Hair follicle dermal papilla cell (primary cell): ENCODE results near the gene SCARF1. TPM values are rescaled to one million over a fixed set of nuclear protein-coding genes. Genes with fewer than 3 reads are reported as not detected.

ENCODE experiments used
- small RNA-seq: library from RNA; depleted of rRNA; stranded (forward); fragments of <200 nt; gene quantifications from one replicate; pipeline ENCODE3, GENCODE V24; 2012
- total RNA-seq: library from RNA; depleted of rRNA; stranded (reverse); fragments of >200 nt; gene quantifications from 2 replicates; pipeline ENCODE4 v1.2.3, GENCODE V29; 2012

The SCARF1 gene, protein sequence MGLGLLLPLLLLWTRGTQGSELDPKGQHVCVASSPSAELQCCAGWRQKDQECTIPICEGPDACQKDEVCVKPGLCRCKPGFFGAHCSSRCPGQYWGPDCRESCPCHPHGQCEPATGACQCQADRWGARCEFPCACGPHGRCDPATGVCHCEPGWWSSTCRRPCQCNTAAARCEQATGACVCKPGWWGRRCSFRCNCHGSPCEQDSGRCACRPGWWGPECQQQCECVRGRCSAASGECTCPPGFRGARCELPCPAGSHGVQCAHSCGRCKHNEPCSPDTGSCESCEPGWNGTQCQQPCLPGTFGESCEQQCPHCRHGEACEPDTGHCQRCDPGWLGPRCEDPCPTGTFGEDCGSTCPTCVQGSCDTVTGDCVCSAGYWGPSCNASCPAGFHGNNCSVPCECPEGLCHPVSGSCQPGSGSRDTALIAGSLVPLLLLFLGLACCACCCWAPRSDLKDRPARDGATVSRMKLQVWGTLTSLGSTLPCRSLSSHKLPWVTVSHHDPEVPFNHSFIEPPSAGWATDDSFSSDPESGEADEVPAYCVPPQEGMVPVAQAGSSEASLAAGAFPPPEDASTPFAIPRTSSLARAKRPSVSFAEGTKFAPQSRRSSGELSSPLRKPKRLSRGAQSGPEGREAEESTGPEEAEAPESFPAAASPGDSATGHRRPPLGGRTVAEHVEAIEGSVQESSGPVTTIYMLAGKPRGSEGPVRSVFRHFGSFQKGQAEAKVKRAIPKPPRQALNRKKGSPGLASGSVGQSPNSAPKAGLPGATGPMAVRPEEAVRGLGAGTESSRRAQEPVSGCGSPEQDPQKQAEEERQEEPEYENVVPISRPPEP
- total RNA-seq, result 0.49 and 0.61 TPM in 2 replicates

DNA sequence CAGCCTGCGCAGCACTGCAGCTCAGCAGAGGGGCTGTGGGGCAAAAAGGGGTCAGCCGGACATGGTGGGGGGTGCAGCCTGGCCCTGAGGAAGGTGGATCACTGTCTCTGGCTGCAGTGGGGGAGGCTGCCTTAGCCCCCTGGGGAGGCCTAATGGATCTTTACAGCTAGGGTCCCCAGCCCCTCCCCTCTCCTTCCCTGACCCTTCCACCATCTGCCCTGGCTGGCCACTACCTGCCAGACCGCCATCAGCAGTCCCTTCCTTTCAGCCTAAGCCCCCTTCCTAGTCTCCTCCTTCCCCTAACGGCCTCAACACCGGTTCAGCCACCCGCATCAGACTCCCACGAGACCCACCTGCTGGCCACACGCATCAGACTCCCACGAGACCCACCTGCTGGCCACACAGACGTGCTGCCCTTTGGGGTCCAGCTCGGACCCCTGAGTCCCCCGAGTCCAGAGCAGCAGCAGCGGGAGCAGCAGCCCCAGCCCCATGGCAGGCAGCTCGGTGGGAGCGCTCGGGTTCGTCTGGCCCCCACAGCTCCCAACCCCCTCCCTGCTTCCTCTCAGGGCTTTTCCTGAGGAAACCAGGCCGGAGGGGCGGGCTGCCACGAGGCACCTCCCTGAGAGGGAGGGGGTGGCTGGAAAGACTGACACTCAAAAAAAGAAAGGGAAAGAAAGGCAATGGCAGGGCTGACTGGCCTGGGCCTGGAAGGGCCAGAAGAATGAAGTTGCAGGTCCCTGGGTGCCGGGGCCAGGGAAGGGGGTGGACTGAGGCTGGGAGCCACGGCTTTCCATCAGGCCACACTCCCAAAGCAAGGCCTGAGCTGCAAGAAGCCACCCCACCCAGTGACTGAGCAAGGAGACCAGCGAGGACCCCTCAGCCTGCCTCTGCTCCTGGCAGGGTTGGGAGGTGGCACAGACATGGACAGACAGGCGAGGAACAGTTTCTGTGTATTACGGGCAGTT lies at the start of gene SCARF1:
Gene SCARF1 (minus strand): TSS at position 526 of the 965 bp plus-strand sequence. CDS start 35 bp downstream, at position 491.

GRCh38 chr17:1684378-1685189 lies 39.1 kb upstream of the SCARF1 start, which contains the start of gene PRPF8:
TSS of gene PRPF8 (minus strand) at chr17:1684867. CDS start at chr17:1684571, 296 bp downstream.

GRCh38 chr17:1649844-1650501 lies 4.4 kb upstream of the SCARF1 start, which contains the start of gene RILP:
TSS of gene RILP (minus strand) at chr17:1649866. CDS start at chr17:1649804, 62 bp downstream.

GRCh38 chr17:1627982-1628855 lies 17.3 kb downstream of the SCARF1 start, which contains the start of gene SLC43A2:
TSS of gene SLC43A2 (minus strand) at chr17:1628834. CDS start at chr17:1627874, 960 bp downstream.

Small RNA genes lying within 50 kb of the gene (small RNA-seq; reads per million reads assigned to genes)
- not detected for gene RN7SL105P

Other genes starting within 250 kb of the SCARF1 start
- gene YWHAE, start 245.5 kb downstream of the SCARF1 start, total RNA-seq, result 434 and 439 TPM in 2 replicates
- 100 and 125 TPM in 2 replicates for gene CRK, start 189.5 kb downstream of the SCARF1 start, total RNA-seq
- gene MYO1C, start 153.0 kb downstream of the SCARF1 start, total RNA-seq, result 335 and 338 TPM in 2 replicates
- gene INPP5K, start 129.1 kb downstream of the SCARF1 start, total RNA-seq, result 50.2 and 55.8 TPM in 2 replicates
- gene PITPNA, start 82.9 kb downstream of the SCARF1 start, total RNA-seq, result 23.2 and 25.6 TPM in 2 replicates
- gene SLC43A2, start 16.9 kb downstream of the SCARF1 start, total RNA-seq, result 6.0 and 8.5 TPM in 2 replicates
- gene RILP, start 4.1 kb upstream of the SCARF1 start, total RNA-seq, result 3.7 and 6.3 TPM in 2 replicates
- 137 and 162 TPM in 2 replicates for gene PRPF8, start 39.1 kb upstream of the SCARF1 start, total RNA-seq
- gene TLCD2, start 64.6 kb upstream of the SCARF1 start, total RNA-seq, result 5.2 and 5.7 TPM in 2 replicates
- 35.8 and 39.6 TPM in 2 replicates for gene WDR81, start 79.0 kb upstream of the SCARF1 start, total RNA-seq
- gene SERPINF2, start 97.1 kb upstream of the SCARF1 start, total RNA-seq, result under 0.01 TPM in 1 of 2 replicates, not detected in the other
- 106 and 148 TPM in 2 replicates for gene SERPINF1, start 116.3 kb upstream of the SCARF1 start, total RNA-seq
- 7.7 and 8.4 TPM in 2 replicates for gene SMYD4, start 184.2 kb upstream of the SCARF1 start, total RNA-seq
- 10.1 and 11.7 TPM in 2 replicates for gene RPA1, start 184.3 kb upstream of the SCARF1 start, total RNA-seq